Esophagus squamous epithelium (tissue), 5 donors: ENCODE measurements around the gene MYH10. TPM values are rescaled to one million over a fixed set of nuclear protein-coding genes. Genes with fewer than 3 reads are reported as not detected.
A peak's percentile ranks its signal among the peaks of the same experiment; 100 is the strongest.

Experiments
- DNase-seq: peaks from one replicate; lab custom pipeline; 2025; lab: John Stamatoyannopoulos, UW
- H3K27ac ChIP-seq, 4 donors: fragments of 200-600 bp; sonication (generic); one replicate each; pipeline ENCODE4 v1.5.1; 2016 to 2019; ENCODE audit warnings: mild to moderate bottlenecking in 1 of 4
- H3K27me3 ChIP-seq, 4 donors: fragments of 200-600 bp; sonication (generic); 1 replicate in 3 of 4; 2 replicates in 1 of 4; pipeline versions ENCODE4 v1.5.1 to v1.6.0; 2017 to 2021; ENCODE audit warnings: antibody characterized with exemption in 1 of 4
- H3K36me3 ChIP-seq, 3 donors: fragments of 200-600 bp; sonication (generic); one replicate each; pipeline ENCODE4 v1.5.1; 2016 to 2019
- H3K4me1 ChIP-seq, 3 donors: fragments of 200-600 bp; sonication (generic); one replicate each; pipeline ENCODE4 v1.5.1; 2017 to 2019
- H3K4me3 ChIP-seq, 4 donors: fragments of 200-600 bp; sonication (generic); 1 replicate in 3 of 4; 2 replicates in 1 of 4; pipeline ENCODE4 v1.5.1; 2016 to 2019; ENCODE audit warnings: mild to moderate bottlenecking in 2 of 4, moderate library complexity in 1 of 4
- H3K9me3 ChIP-seq, 3 donors: fragments of 200-600 bp; sonication (generic); one replicate each; pipeline ENCODE4 v1.5.1; 2016 to 2019
- CTCF ChIP-seq, 6 experiments: fragments of 450-650 bp in 4 of 6; fragments of 200-600 bp in 2 of 6; sonication (generic) in 2 of 6; IDR thresholded peaks; one replicate each; pipeline ENCODE4 v1.5.1; 2016 to 2019; ENCODE audit warnings: antibody characterized with exemption in 6 of 6, mild to moderate bottlenecking in 4 of 6, moderate library complexity in 4 of 6
- POLR2A ChIP-seq, 4 donors: fragments of 450-650 bp; IDR thresholded peaks; one replicate each; pipeline ENCODE4 v1.6.1; 2017; ENCODE audit warnings: antibody characterized with exemption in 4 of 4, mild to moderate bottlenecking in 4 of 4, moderate library complexity in 3 of 4
- WGBS, 2 donors: methylation state at CpG; one replicate each; pipeline ENCODE4 v1.1.5; 2018; 5-methylcytosine and 5-hydroxymethylcytosine counted together
- intact Hi-C: fragments of 100-400 bp; cut with DNase I; formaldehyde crosslinking; loops from one replicate; pipeline ENCODE4 v1.15.0; 2022
- total RNA-seq, 4 donors: library from RNA; depleted of rRNA; stranded (reverse); fragments of >200 nt; gene quantifications; one replicate each; pipeline ENCODE4 v1.1.0, GENCODE V29; 2016
- donor health status: DM: yes; HTN: yes; CAD: no.

MYH10 gene
- total RNA-seq, 4 donors from 2014 or later, result 5.8 to 25.6 (median 14.7) TPM

DNA sequence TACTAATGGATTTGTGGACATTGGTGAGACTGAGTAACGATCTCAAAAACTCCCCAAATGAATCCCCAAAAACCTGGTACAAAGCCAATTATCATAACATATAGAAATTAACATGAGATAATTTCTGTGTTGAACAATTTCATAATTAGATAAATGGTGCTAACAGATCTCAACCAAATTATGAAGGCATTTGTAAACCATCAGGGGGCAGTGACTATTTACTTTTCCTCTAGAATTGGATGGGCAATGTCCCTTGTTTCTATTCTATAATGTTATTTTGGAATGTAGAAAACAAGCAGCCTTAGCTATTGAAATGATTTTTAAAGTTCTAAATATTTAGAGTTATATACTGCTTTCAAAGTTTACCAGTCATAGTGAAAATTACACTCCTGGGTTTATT, 57.8 kb downstream of the MYH10 start:
- H3K4me3 ChIP-seq, result no peak overlapping the region
- DNase-seq, result no peak
- no peaks in the 10 kb centered on the region for H3K27me3 ChIP-seq
- no peaks in the 10 kb centered on the region for H3K4me1 ChIP-seq
- H3K36me3 ChIP-seq, result peaks cover 0 to 21% (median 0%) of the 10 kb centered on the region in 3 donors
- no peaks in the 10 kb centered on the region for H3K9me3 ChIP-seq
- 85 to 90% methylated on average over 1 of the region's 1 CpG for WGBS, 2 donors
- TF ChIP-seq CTCF (IDR thresholded peaks at IDR 0.05) (peak in 2 of 6 experiments; percentile 10 to 32), POLR2A (IDR thresholded peaks at IDR 0.05) (no peak)
- intact Hi-C loops, result no loop called here
- no peak overlapping the region for H3K27ac ChIP-seq

DNA sequence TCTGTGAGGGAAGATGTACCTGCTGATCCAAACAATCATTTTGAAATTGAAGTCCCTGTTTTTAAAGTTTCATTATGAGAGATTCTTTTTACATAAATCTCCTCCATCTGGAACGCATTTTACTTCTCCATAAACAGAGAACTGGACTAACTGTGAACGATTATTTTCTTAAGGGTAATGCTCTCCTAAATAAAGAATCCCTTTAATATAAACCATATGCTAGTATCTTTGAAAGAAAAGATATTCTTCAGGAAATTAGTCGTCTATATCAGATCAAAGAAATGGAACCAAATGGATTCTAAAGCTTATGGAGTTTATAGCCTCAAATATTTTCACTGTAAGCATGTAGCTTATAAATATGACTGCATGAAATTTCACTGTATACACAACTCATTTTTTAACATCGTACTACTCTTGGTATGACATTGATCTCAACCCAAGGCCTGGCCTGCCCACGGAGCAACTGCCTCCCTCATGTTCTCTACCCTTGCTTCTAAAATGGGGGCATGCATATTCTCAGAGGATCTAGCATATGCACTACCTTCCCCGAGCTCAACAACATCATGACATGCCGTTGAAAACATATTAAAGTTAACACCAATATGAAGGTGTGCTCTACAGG, 66.4 kb downstream of the MYH10 start:
- H3K36me3 ChIP-seq, result peaks cover 0 to 23% (median 0%) of the 10 kb centered on the region in 3 donors
- no peak for TF ChIP-seq CTCF (IDR thresholded peaks at IDR 0.05)
- no peak for TF ChIP-seq POLR2A (IDR thresholded peaks at IDR 0.05)
- no peak overlapping the region for H3K4me3 ChIP-seq
- H3K27ac ChIP-seq, result no peak overlapping the region
- H3K9me3 ChIP-seq, result no peaks in the 10 kb centered on the region
- no peak for DNase-seq
- H3K4me1 ChIP-seq, result no peaks in the 10 kb centered on the region
- no peaks in the 10 kb centered on the region for H3K27me3 ChIP-seq
- intact Hi-C loops, result no loop called here
- WGBS, 2 donors, result 60 to 68% methylated on average over 7 of the region's 7 CpGs

DNA sequence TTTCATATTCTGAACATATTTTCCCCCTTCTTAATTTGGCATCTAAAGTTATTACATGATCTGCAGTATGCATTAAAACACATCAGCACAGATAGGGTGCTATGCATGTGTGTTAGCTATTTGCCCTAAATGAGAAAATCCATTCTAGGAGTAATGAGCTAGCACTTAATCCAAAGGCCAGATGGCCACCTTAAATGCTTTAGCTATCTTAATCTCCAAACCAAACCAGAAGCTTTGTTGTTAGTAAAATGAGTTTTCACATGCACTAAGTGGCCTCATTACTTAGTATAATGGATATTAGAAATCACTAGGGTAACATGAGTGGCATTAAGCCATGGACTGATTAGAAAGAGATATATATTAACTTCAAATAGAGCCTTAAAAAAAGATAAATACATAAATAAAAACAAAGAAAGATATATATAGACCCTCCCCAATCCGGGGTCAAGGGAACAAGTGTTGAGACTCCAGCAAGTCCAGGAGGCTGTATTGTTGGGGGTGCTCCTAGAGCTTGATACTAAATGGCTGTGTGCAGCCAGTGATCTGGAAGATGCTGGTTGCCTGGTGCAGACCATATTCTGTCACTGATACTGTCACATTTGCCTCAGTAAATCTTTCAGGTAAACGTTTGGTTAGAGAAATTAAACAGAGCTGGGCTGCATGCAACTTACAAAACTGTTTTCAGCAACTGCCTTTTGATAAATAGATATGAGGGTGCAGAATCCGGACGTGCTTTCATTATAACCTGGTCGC, 67.3 kb downstream of the MYH10 start:
- Histone ChIP-seq H3K4me3 (no peak overlapping the region), H3K27ac (no peak overlapping the region), H3K4me1 (no peaks in the 10 kb centered on the region), H3K9me3 (no peaks in the 10 kb centered on the region), H3K36me3 (peaks cover 0 to 14% (median 0%) of the 10 kb centered on the region in 3 donors), H3K27me3 (no peaks in the 10 kb centered on the region)
- WGBS, 2 donors, result 72 to 74% methylated on average over 5 of the region's 5 CpGs
- intact Hi-C loops, result no loop called here
- no peak for DNase-seq
- TF ChIP-seq POLR2A (IDR thresholded peaks at IDR 0.05), result no peak
- TF ChIP-seq CTCF (IDR thresholded peaks at IDR 0.05), result no peak

GRCh38 chr17:8558144-8558543, 72.4 kb downstream of the MYH10 start:
- Histone ChIP-seq H3K36me3 (no peaks in the 10 kb centered on the region), H3K4me3 (no peak overlapping the region), H3K27me3 (no peaks in the 10 kb centered on the region), H3K27ac (no peak overlapping the region), H3K9me3 (no peaks in the 10 kb centered on the region), H3K4me1 (no peaks in the 10 kb centered on the region)
- TF ChIP-seq CTCF (IDR thresholded peaks at IDR 0.05) (no peak), POLR2A (IDR thresholded peaks at IDR 0.05) (no peak)
- no peak for DNase-seq
- intact Hi-C loops, result no loop called here
- WGBS, 2 donors, result 94% methylated on average over 1 of the region's 1 CpG

- no peaks in the 10 kb centered on the region for H3K9me3 ChIP-seq
- peaks cover 0 to 6% (median 5%) of the 10 kb centered on the region in 3 donors for H3K4me1 ChIP-seq
- H3K36me3 ChIP-seq, result no peaks in the 10 kb centered on the region
- WGBS, 2 donors, result 83 to 90% methylated on average over 5 of the region's 5 CpGs
- intact Hi-C loops, result no loop called here
- no peak overlapping the region for H3K27ac ChIP-seq
- TF ChIP-seq POLR2A (IDR thresholded peaks at IDR 0.05) (no peak), CTCF (IDR thresholded peaks at IDR 0.05) (no peak)
- DNase-seq, result no peak
- H3K4me3 ChIP-seq, result no peak overlapping the region
- no peaks in the 10 kb centered on the region for H3K27me3 ChIP-seq
These were observed 73.2 kb downstream of the MYH10 start for GRCh38 chr17:8557176-8557806.
